HepG2 (cell line): ENCODE results near the gene TEX19. TPM values are rescaled to one million over a fixed set of nuclear protein-coding genes. Genes with fewer than 3 reads are reported as not detected.

Experiments
- AGO2 ChIP-seq: fragments of 200-400 bp; formaldehyde crosslinking; optimal IDR thresholded peaks from 2 replicates; pipeline ENCODE3; 2017; ENCODE audit warnings: mild to moderate bottlenecking, low read depth, low read length, moderate library complexity
- ARHGAP35 ChIP-seq: sonication (generic); formaldehyde crosslinking; IDR thresholded peaks from 2 replicates; pipeline ENCODE4 v1.9.0; 2022; ENCODE audit warnings: mild to moderate bottlenecking, inconsistent platforms, moderate library complexity, missing genetic modification reagents, borderline replicate concordance
- ISL2 ChIP-seq: sonication (generic); formaldehyde crosslinking; IDR thresholded peaks from 2 replicates; pipeline ENCODE4 v1.5.0; 2020; ENCODE audit warnings: missing genetic modification reagents
- KDM2A ChIP-seq: sonication (generic); formaldehyde crosslinking; IDR thresholded peaks from 2 replicates; pipeline ENCODE4 v1.4.0; 2020; ENCODE audit warnings: low read depth, missing genetic modification reagents, borderline replicate concordance
- KMT2A ChIP-seq: sonication (generic); formaldehyde crosslinking; IDR thresholded peaks from 2 replicates; pipeline ENCODE4 v1.4.0; 2020; ENCODE audit warnings: missing genetic modification reagents
- MED1 ChIP-seq: sonication (generic); formaldehyde crosslinking; IDR thresholded peaks from 2 replicates; pipeline ENCODE4 v1.4.0; 2020; ENCODE audit warnings: missing genetic modification reagents
- MIER3 ChIP-seq: IDR thresholded peaks from 2 replicates; pipeline ENCODE4 v1.6.1; 2016; ENCODE audit warnings: missing compliant biosample characterization, borderline replicate concordance
- NR2F1 ChIP-seq, 2 experiments: fragments of 450-650 bp in 1 of 2; formaldehyde crosslinking in 1 of 2; IDR thresholded peaks; 2 replicates each; pipeline versions ENCODE4 v1.5.0 to v1.6.1; 2016 to 2020; ENCODE audit warnings: mild to moderate bottlenecking in 1 of 2, missing compliant biosample characterization in 1 of 2, missing genetic modification reagents in 1 of 2, moderate library complexity in 1 of 2
- SP5 ChIP-seq: IDR thresholded peaks from 2 replicates; pipeline ENCODE4 v1.6.1; 2016; ENCODE audit warnings: low read depth, borderline replicate concordance
- TSC22D2 ChIP-seq: sonication (generic); formaldehyde crosslinking; IDR thresholded peaks from 2 replicates; pipeline ENCODE4 v1.5.1; 2020; ENCODE audit warnings: missing genetic modification reagents, mild to moderate bottlenecking, borderline replicate concordance
- ZNF256 ChIP-seq: sonication (generic); formaldehyde crosslinking; conservative IDR thresholded peaks from 2 replicates; pipeline ENCODE4 v1.4.0; 2020; ENCODE audit warnings: missing genetic modification reagents
- ZNF619 ChIP-seq: sonication (generic); formaldehyde crosslinking; IDR thresholded peaks from 2 replicates; pipeline ENCODE4 v1.4.0; 2020; ENCODE audit warnings: mild to moderate bottlenecking, missing genetic modification reagents
- ZNF83 ChIP-seq: sonication (generic); formaldehyde crosslinking; IDR thresholded peaks from 2 replicates; pipeline ENCODE4 v1.4.0; 2020; ENCODE audit warnings: missing genetic modification reagents, mild to moderate bottlenecking, borderline replicate concordance
- polyA plus RNA-seq, 8 experiments: library from polyadenylated mRNA; depleted of rRNA in 3 of 8; stranded (reverse) in 7 of 8; unstranded in 1 of 8; fragments of >200 nt; fragmentation: Illumina TruSeq in 4 of 8; extraction: Trizol in 4 of 8; gene quantifications; 2 replicates each; pipeline versions ENCODE4 v1.2.1 to v1.2.3, GENCODE V29; 2011 to 2016; ENCODE audit warnings: low read depth in 4 of 8, missing spikeins in 1 of 8, mixed read lengths in 1 of 8; ENCODE audit not compliant: insufficient read depth in 1 of 8
- total RNA-seq, 5 experiments: library from RNA; depleted of rRNA; stranded (reverse); fragments of >200 nt; fragmentation: Illumina TruSeq; extraction: Trizol; gene quantifications; 2 replicates each; pipeline ENCODE4 v1.2.3, GENCODE V29; 2016; ENCODE audit warnings: low read depth in 1 of 5
- TF ChIP-seq, protein P1 (sequence below): sonication (generic); formaldehyde crosslinking; IDR thresholded peaks from 2 replicates; pipeline ENCODE4 v1.4.0; 2020; ENCODE audit warnings: missing genetic modification reagents, borderline replicate concordance
- TF ChIP-seq, protein P2 (sequence below): sonication (generic); formaldehyde crosslinking; IDR thresholded peaks from 2 replicates; pipeline ENCODE4 v1.8.0; 2022; ENCODE audit warnings: mild to moderate bottlenecking, missing genetic modification reagents, moderate library complexity
- TF ChIP-seq, protein P3 (sequence below): sonication (generic); formaldehyde crosslinking; IDR thresholded peaks from 2 replicates; pipeline ENCODE4 v1.4.0; 2020; ENCODE audit warnings: missing genetic modification reagents, mild to moderate bottlenecking, borderline replicate concordance

TEX19 gene
- total and polyA plus RNA-seq, 2 of the 13 experiments (the other 11 are each of a cell fraction or from before 2014, with no cell fraction given) = 1.3 to 6.0 TPM

DNA sequence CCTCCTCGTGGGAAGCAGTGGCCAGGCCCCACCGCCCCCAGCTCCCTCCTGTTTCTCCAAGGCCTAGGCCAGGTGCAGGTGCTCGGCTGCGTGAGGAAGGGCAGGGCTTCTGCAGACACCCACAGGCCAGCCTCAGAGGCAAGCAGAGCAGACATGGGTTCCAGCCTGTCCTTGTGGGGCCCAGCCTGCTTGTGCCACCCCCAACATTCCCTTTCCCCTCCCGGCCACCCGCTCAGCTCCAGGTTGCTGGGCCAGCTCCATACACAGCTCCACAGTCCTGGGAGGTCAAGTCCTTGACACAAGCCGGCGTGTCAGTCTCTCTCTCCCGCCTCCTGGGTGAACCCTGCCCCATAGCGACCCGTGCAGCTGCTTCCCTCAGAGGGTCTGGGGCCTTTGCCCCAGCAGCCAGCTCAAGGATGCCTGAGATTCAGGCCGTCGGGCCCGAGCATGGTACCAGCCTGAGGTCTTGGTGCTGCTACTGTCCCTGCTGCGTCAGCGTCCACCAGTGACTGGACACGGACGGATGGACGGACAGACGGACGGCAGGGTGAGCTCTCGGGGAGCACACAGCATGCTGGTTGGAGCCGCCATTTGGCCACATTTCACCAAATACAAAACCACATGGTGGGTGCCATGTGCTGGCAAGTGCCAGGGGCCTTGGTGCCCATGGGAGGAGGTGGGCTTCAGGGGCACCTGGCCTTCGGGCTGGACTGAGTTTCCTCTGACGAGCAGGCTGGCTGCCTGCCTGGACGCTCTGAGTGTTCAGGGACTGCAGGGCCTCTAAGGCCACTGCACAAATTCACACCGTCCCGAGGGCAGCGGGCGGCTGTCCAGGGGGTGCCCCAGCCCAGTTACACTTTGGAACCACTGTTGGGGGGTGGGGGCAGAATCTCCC lies 33.5 kb upstream of the TEX19 start (continued):
- TF ChIP-seq AGO2 (peak; percentile 75), ZNF619 (no peak), ZNF256 (CRISPR knock-in tag) (no peak; the same call in 1 of the 2 replicates), ISL2 (CRISPR knock-in tag) (peak; percentile 56), ZNF83 (no peak), TSC22D2 (no peak; the same call in 1 of the 2 replicates), KMT2A (CRISPR knock-in tag) (peak; percentile 55), KDM2A (CRISPR knock-in tag) (peak; percentile 38), SP5 (CRISPR knock-in tag) (peak; percentile 83), ARHGAP35 (CRISPR knock-in tag) (peak; percentile 49), NR2F1 (CRISPR knock-in tag; IDR thresholded peaks at IDR 0.05) (peak; percentile 94 to 98), MED1 (CRISPR knock-in tag) (peak; percentile 87), MIER3 (peak; percentile 32; the same call in 1 of the 2 replicates)
- TF ChIP-seq, protein P1, sequence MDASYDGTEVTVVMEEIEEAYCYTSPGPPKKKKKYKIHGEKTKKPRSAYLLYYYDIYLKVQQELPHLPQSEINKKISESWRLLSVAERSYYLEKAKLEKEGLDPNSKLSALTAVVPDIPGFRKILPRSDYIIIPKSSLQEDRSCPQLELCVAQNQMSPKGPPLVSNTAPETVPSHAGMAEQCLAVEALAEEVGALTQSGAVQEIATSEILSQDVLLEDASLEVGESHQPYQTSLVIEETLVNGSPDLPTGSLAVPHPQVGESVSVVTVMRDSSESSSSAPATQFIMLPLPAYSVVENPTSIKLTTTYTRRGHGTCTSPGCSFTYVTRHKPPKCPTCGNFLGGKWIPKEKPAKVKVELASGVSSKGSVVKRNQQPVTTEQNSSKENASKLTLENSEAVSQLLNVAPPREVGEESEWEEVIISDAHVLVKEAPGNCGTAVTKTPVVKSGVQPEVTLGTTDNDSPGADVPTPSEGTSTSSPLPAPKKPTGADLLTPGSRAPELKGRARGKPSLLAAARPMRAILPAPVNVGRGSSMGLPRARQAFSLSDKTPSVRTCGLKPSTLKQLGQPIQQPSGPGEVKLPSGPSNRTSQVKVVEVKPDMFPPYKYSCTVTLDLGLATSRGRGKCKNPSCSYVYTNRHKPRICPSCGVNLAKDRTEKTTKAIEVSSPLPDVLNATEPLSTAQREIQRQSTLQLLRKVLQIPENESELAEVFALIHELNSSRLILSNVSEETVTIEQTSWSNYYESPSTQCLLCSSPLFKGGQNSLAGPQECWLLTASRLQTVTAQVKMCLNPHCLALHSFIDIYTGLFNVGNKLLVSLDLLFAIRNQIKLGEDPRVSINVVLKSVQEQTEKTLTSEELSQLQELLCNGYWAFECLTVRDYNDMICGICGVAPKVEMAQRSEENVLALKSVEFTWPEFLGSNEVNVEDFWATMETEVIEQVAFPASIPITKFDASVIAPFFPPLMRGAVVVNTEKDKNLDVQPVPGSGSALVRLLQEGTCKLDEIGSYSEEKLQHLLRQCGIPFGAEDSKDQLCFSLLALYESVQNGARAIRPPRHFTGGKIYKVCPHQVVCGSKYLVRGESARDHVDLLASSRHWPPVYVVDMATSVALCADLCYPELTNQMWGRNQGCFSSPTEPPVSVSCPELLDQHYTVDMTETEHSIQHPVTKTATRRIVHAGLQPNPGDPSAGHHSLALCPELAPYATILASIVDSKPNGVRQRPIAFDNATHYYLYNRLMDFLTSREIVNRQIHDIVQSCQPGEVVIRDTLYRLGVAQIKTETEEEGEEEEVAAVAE (CRISPR knock-in tag) = peak; percentile 12; the same call in 1 of the 2 replicates
- TF ChIP-seq, protein P2, sequence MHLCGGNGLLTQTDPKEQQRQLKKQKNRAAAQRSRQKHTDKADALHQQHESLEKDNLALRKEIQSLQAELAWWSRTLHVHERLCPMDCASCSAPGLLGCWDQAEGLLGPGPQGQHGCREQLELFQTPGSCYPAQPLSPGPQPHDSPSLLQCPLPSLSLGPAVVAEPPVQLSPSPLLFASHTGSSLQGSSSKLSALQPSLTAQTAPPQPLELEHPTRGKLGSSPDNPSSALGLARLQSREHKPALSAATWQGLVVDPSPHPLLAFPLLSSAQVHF (CRISPR knock-in tag) = no peak
- TF ChIP-seq, protein P3, sequence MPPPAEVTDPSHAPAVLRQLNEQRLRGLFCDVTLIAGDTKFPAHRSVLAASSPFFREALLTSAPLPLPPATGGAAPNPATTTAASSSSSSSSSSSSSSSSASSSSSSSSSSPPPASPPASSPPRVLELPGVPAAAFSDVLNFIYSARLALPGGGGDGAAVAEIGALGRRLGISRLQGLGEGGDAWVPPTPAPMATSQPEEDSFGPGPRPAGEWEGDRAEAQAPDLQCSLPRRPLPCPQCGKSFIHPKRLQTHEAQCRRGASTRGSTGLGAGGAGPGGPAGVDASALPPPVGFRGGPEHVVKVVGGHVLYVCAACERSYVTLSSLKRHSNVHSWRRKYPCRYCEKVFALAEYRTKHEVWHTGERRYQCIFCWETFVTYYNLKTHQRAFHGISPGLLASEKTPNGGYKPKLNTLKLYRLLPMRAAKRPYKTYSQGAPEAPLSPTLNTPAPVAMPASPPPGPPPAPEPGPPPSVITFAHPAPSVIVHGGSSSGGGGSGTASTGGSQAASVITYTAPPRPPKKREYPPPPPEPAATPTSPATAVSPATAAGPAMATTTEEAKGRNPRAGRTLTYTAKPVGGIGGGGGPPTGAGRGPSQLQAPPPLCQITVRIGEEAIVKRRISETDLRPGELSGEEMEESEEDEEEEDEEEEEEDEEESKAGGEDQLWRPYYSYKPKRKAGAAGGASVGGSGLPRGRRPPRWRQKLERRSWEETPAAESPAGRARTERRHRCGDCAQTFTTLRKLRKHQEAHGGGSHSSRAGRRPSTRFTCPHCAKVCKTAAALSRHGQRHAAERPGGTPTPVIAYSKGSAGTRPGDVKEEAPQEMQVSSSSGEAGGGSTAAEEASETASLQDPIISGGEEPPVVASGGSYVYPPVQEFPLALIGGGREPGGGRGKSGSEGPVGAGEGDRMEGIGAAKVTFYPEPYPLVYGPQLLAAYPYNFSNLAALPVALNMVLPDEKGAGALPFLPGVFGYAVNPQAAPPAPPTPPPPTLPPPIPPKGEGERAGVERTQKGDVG = peak; percentile 97
